NCI-H69 (cell line): ENCODE results near the gene KRTAP12-2.
"Not testable (repeated sequence)": the region's sequence is repeated elsewhere in the genome, so short reads cannot be mapped to it uniquely, and the experiment has no call there.

Experiments used
- DNase-seq: peaks from one replicate; lab custom pipeline; 2025; lab: John Stamatoyannopoulos, UW

KRTAP12-2 gene

DNA sequence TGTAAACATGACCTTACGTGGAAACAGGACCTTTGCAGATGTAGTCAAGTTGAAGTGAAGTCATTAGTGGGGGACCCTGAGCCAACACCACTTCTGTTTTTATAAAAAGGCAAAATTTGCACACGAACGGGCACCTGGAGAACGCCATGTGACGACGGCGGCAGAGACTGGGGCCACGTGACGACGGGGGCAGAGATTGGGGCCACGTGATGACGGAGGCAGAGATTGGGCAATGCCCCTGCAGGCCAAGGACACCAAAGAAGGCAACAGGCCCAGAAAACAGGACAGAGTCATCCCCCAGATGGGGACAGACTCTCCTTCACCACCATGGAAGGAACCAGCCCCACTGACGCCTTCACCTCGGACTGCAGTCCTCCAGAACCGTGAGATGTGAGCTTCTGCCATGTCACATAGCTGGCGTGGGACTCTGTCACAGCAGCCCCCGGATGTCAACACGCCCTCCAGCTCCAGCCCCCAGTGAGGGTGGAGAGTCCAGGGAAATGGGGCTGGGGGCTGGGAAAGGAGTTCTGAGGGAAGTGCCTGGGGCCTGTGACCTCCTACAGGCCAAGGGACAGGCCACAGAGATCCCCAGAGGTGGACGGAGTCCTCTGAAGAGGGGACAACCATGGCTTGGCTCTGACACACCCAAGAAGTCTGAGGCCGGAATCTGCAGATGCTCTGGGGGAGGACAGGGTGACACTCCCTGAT is 16.3 kb downstream of the KRTAP12-2 start:
- DNase-seq: no peak

- no peak for DNase-seq
Observed at GRCh38 chr21:44649521-44650100, 17.1 kb downstream of the KRTAP12-2 start.

- DNase-seq: no peak
Observed at GRCh38 chr21:44648557-44649311, 18.0 kb downstream of the KRTAP12-2 start.

GRCh38 chr21:44647222-44647552 is 19.5 kb downstream of the KRTAP12-2 start:
- DNase-seq: peak; percentile 94

DNA sequence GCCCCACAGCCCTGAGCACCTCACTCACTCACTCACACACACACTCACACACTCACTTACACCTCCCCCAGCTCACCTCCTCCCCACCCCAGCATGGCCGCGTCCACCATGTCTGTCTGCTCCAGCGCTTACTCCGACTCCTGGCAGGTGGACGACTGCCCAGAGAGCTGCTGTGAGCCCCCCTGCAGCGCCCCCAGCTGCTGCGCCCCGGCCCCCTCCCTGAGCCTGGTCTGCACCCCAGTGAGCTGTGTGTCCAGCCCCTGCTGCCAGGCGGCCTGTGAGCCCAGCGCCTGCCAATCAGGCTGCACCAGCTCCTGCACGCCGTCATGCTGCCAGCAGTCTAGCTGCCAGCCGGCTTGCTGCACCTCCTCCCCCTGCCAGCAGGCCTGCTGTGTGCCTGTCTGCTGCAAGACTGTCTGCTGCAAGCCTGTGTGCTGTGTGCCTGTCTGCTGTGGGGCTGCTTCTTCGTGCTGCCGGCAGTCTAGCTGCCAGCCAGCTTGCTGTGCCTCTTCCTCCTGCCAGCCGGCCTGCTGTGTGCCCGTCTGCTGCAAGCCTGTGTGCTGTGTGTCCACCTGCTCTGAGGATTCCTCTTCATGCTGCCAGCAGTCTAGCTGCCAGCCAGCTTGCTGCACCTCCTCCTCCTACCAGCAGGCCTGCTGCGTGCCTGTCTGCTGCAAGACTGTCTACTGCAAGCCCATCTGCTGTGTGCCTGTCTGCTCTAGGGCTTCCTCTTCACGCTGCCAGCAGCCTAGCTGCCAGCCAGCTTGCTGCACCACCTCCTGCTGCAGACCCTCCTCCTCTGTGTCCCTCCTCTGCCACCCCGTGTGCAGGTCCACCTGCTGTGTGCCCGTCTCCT is 20.1 kb downstream of the KRTAP12-2 start, which contains the start of gene KRTAP10-11:
Gene KRTAP10-11 (plus strand): TSS at position 49 of the 856 bp plus-strand sequence. CDS start 45 bp downstream, at position 94.
- peak; percentile 94 for DNase-seq

GRCh38 chr21:44644878-44645277 is 21.8 kb downstream of the KRTAP12-2 start:
- no peak for DNase-seq

DNA sequence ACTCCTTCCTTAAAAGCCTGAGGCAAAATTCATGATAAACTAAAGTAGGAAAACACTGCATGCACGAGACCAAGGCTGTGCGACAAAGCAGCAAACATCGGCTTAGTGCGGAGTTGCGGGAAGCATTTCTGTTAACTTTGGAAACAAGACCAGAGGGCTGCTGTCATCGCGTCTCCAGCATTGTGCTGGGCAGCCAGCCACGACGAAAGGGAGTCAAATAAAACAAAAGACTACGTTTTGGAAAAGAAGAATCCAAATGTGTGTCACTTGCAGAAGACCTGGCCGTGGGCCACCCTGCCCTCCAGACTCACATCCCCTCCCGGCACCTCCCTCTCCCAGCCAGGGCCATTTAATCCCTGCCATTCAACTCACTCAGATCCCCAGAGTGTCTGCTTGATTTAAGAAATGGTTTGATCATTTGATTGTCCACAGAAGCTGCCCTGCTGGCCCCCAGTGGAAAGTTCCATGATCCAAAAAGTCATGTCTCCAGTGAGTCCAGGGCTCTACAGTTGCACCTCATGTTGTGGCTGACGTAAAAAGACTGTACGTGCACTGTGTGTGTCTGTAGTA is 22.9 kb downstream of the KRTAP12-2 start:
- DNase-seq: peak; percentile 80

DNA sequence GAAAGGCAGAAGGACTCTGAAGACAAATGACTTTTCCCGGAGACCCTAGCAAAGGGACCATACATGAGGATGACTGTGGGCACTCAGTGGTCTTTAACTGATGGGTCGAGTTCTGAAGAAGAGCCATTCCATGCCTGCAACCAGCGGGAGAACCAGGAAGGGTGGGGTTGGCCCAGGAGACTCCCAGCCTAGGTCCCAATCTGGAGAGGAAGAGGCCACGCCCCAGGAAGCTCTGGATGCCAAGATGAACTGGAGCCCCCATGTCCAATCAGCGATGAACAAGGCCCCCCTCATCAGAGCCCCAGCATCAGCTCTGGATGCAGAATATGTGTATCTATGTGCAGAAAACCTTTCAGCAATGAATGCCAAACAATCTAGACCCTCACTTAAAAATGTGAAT is 26.0 kb downstream of the KRTAP12-2 start:
- no peak for DNase-seq

DNA sequence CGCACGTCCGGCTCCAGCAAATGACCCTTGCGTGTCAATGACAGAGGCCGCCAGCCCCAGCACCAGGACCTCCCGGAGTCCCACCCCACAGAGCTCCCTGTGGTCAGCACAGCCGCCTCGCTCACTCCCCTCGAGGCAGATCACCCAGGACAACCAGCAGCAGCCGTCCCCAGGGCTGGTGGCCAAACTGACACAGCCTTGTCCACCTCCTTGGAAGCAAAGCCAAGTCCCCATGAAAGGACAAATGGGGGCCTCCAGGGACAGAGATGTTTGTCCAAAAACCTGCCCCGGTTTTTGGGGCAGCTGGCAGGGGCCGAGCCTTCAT is 27.4 kb downstream of the KRTAP12-2 start:
- no peak for DNase-seq

DNA sequence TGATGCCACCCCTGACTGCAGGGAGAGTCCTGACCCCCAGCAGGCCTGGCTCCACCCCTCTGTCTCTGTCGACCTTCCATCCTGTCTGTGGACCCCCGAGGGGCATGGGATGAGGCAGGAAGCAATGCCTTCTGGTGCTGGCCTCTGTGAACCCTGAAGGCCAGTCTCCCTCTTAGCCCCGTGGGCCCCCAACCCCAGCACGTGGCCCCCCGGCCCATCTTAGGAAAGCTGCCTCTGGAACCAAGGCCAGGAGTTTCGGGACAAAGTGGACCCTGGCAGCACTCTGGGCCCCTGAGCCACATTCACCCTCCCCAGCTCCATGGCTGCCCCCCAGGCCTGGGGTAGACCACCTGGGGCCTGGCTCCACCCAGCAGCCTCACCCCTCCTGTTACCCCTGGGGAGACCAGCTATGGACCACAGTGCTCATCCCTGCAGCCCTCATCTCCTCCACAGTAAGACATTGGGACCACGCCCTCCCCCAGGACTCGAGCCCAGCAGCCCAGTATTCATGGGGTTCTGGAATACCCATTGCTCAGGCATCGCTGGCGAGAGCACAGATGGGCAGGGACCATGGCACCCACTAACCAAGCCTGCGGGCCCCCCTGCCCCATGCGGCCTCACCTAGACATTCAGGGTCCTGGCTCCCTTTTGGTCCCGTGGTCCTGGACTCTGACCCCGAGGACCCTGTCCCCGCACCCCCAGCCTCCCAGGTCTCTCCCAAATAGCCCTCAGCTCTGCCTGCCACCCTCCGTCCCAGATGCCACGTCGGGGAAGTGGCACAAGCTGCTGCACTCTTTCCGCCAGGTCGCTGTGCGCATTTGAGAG is 28.0 kb downstream of the KRTAP12-2 start:
- not testable (repeated sequence) for DNase-seq

- not testable (repeated sequence) for DNase-seq
Observed at GRCh38 chr21:44637851-44638348, 28.8 kb downstream of the KRTAP12-2 start.

DNA sequence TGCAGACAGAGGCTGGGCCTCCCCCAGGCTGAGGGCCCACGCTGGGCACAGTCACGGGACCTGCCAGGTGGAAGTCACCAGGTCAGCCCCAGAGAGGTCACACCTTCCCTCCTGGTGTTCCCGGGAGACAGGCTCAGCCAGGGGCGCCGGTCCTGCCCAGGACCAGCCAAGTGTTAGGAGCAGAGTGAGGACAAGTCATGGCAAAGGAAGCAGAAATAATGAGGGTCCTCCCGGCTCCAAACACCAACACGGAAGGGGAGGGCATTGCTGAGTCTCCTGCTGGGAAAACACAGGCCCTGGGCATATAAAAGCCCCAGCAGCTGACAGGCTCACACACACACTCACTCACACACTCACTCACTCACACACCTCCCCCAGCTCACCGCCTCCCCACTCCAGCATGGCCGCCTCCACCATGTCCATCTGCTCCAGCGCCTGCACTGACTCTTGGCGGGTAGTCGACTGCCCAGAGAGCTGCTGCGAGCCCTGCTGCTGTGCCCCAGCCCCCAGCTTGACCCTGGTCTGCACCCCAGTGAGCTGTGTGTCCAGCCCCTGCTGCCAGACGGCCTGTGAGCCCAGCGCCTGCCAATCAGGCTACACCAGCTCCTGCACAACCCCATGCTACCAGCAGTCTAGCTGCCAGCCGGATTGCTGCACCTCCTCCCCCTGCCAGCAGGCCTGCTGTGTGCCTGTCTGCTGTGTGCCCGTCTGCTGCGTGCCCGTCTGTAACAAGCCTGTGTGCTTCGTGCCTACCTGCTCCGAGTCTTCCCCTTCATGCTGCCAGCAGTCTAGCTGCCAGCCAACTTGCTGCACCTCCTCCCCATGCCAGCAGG is 29.5 kb downstream of the KRTAP12-2 start, which contains the start of gene KRTAP10-10:
Gene KRTAP10-10 (plus strand): TSS at position 339 of the 833 bp plus-strand sequence. CDS start 62 bp downstream, at position 401.
- peak; percentile 98 for DNase-seq

- DNase-seq: no peak
Observed at GRCh38 chr21:44636209-44637017, 30.3 kb downstream of the KRTAP12-2 start.

- DNase-seq: no peak
Observed at GRCh38 chr21:44632067-44632466, 34.7 kb downstream of the KRTAP12-2 start.

GRCh38 chr21:44630440-44630839 is 36.3 kb downstream of the KRTAP12-2 start:
- DNase-seq: peak; percentile 38

DNA sequence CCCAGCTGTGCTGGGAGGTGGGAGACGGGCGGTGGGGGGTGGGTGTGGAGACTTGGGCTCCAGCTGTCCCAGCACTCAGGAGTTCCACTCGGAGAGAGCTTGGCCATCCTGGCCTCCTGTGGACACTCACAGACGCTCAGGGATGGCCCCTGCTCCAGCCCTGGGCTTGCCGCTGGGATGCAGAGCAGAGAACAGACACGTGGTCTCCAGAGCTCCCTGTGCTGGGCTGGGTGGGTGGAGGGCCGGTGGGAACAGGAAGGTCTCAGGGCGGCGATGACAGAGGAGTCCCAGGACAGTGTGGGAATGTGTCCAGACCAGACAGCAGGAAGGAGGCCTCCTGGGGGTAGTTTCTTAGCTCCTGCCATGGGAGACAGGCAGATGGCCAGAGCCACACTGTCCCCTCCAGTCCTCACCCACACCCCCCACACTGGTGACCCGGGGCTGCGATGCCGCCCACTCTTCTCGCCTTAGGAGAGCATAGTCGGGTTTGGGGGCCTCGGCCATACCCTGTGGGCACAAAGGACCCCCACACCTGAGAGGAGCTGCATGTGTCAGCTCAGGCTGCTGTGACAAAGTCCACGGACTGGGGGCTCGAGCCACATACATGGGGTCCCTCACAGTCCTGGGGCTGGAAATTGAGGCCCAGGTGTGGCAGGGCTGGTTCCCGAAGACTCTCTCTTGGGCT is 37.9 kb downstream of the KRTAP12-2 start:
- no peak for DNase-seq

GRCh38 chr21:44627831-44628233 is 38.9 kb downstream of the KRTAP12-2 start:
- not testable (repeated sequence) for DNase-seq

GRCh38 chr21:44627181-44627822 is 39.4 kb downstream of the KRTAP12-2 start:
- DNase-seq: peak; percentile 91
